Spleen (tissue), 11 donors: ENCODE data around the gene PPP2R1B. TPM values are rescaled to one million over a fixed set of nuclear protein-coding genes. Genes with fewer than 3 reads are reported as not detected.

Experiments used
- DNase-seq: peaks from one replicate; pipeline ENCODE4 v3.0.0-alpha.2; 2020
- H3K27ac ChIP-seq, 8 donors: fragments of 200-600 bp; sonication (generic) in 7 of 8; 1 replicate in 4 of 8; 2 replicates in 4 of 8; pipeline versions ENCODE4 v1.5.0 to v1.8.0; 2016 to 2021; ENCODE audit warnings: inconsistent platforms in 4 of 8, mild to moderate bottlenecking in 4 of 8, moderate library complexity in 1 of 8
- H3K27me3 ChIP-seq, 7 donors: fragments of 200-600 bp; sonication (generic) in 6 of 7; replicated peaks in 1 of 7; 1 replicate in 4 of 7; 2 replicates in 3 of 7; pipeline versions ENCODE4 v1.5.0 to v1.8.0; 2016 to 2021; ENCODE audit warnings: inconsistent platforms in 3 of 7, mild to moderate bottlenecking in 1 of 7
- H3K36me3 ChIP-seq, 6 donors: fragments of 200-600 bp; sonication (generic) in 5 of 6; 1 replicate in 4 of 6; 2 replicates in 2 of 6; pipeline versions ENCODE4 v1.5.0 to v1.8.0; 2016 to 2021; ENCODE audit warnings: inconsistent platforms in 2 of 6
- H3K4me1 ChIP-seq, 6 donors: fragments of 200-600 bp; sonication (generic) in 5 of 6; 1 replicate in 3 of 6; 2 replicates in 3 of 6; pipeline versions ENCODE4 v1.5.0 to v1.8.0; 2016 to 2021; ENCODE audit warnings: inconsistent platforms in 3 of 6
- H3K4me3 ChIP-seq, 8 donors: fragments of 200-600 bp; sonication (generic) in 7 of 8; 1 replicate in 4 of 8; 2 replicates in 4 of 8; pipeline versions ENCODE4 v1.5.0 to v1.8.0; 2016 to 2021; ENCODE audit warnings: inconsistent platforms in 4 of 8, mild to moderate bottlenecking in 4 of 8, moderate library complexity in 2 of 8
- H3K9me3 ChIP-seq, 8 donors: fragments of 200-600 bp; sonication (generic) in 7 of 8; 1 replicate in 4 of 8; 2 replicates in 4 of 8; pipeline versions ENCODE4 v1.5.0 to v1.8.0; 2016 to 2021; ENCODE audit warnings: inconsistent platforms in 4 of 8
- POLR2A ChIP-seq, 3 donors: fragments of 450-650 bp; IDR thresholded peaks; one replicate each; pipeline ENCODE4 v1.5.1; 2017; ENCODE audit warnings: antibody characterized with exemption in 3 of 3, mild to moderate bottlenecking in 1 of 3
- POLR2AphosphoS5 ChIP-seq, 3 donors: sonication (generic); formaldehyde crosslinking; IDR thresholded peaks; one replicate each; pipeline ENCODE4 v1.5.1; 2017; ENCODE audit warnings: antibody characterized with exemption in 3 of 3
- WGBS, 5 donors: extraction: QIAGEN DNeasy Blood & Tissue Kit in 3 of 5; methylation state at CpG; one replicate each; pipeline versions ENCODE4 v1.1.5 to v1.1.7; 2013 to 2018; 5-methylcytosine and 5-hydroxymethylcytosine counted together
- intact Hi-C: fragments of 100-400 bp; cut with DNase I; formaldehyde crosslinking; loops from one replicate; pipeline ENCODE4 v1.15.0; 2023; ENCODE audit warnings: low total_unique reads
- polyA plus RNA-seq, 3 donors: library from polyadenylated mRNA; stranded (reverse); fragments of 200-250 nt; gene quantifications; one replicate each; pipeline ENCODE4 v1.2.1, GENCODE V29; 2013
- total RNA-seq, 7 donors: library from RNA; depleted of rRNA in 3 of 7; stranded (reverse); fragments of >200 nt in 3 of 7; fragmentation: NEBNext Ultra II Directional in 4 of 7; extraction: Animal tissue kit (Norgen Biotek cat#: 25700) in 4 of 7; gene quantifications; one replicate each; pipeline versions ENCODE4 v1.1.0 to v1.2.1, GENCODE V29; 2016 to 2021
- TF ChIP-seq, protein P1 (sequence below), 11 experiments: fragments of 200-600 bp in 7 of 11; fragments of 450-650 bp in 4 of 11; sonication (generic) in 4 of 11; IDR thresholded peaks in 8 of 11; conservative IDR thresholded peaks in 3 of 11; 1 replicate in 7 of 11; 2 replicates in 4 of 11; pipeline versions ENCODE4 v1.4.0 to v1.8.0; 2016 to 2021; ENCODE audit warnings: antibody characterized with exemption in 11 of 11, inconsistent platforms in 4 of 11, mild to moderate bottlenecking in 1 of 11
- donor health status: healthy with polysubstance abuse.
- donor health status: DM: no; HTN: no; CAD: no; lungs with moderate emphysema.
- donor health status: DM: no; HTN: no; CAD: no.
- donor health status: Bipolar disorder and iron deficiency.
- donor health status: healthy.
- donor health status: DM: no; HTN: no; CAD: no.
- donor health status: DM: yes; HTN: yes; CAD: no.

Gene PPP2R1B
- total and polyA plus RNA-seq, 10 donors = 4.0 to 30.3 (median 22.9) TPM

DNA sequence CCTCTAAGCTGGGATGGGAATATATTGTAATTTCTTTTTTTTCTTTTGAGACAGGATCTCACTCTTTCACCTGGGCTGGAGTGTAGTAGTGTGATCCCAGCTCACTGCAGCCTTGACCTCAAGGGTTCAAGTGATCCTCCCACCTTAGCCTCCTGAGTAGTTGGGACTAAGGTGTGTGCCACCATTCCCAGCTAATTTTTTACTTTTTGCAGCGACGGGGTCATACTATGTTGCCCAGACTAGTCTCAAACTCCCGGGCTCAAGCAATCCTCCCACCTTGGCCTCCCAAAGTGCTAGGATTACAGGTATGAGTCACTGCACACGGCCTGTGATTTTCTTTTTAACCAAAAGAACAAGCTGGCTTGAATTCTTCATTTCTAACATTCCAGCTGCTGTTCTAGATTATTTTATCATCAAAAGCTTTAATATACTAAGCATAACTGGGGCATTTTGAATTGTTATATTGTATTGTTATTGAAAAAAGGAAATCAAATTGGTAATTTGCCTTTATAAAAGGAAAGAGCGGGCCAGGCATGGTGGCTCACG is 26.8 kb upstream of the PPP2R1B start:
- 93 to 98% (median 95%) methylated on average over 6 of the region's 6 CpGs for WGBS, 5 donors
- TF ChIP-seq POLR2A (IDR thresholded peaks at IDR 0.05) (no peak), POLR2AphosphoS5 (IDR thresholded peaks at IDR 0.05) (no peak)
- TF ChIP-seq, protein P1, sequence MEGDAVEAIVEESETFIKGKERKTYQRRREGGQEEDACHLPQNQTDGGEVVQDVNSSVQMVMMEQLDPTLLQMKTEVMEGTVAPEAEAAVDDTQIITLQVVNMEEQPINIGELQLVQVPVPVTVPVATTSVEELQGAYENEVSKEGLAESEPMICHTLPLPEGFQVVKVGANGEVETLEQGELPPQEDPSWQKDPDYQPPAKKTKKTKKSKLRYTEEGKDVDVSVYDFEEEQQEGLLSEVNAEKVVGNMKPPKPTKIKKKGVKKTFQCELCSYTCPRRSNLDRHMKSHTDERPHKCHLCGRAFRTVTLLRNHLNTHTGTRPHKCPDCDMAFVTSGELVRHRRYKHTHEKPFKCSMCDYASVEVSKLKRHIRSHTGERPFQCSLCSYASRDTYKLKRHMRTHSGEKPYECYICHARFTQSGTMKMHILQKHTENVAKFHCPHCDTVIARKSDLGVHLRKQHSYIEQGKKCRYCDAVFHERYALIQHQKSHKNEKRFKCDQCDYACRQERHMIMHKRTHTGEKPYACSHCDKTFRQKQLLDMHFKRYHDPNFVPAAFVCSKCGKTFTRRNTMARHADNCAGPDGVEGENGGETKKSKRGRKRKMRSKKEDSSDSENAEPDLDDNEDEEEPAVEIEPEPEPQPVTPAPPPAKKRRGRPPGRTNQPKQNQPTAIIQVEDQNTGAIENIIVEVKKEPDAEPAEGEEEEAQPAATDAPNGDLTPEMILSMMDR (IDR thresholded peaks at IDR 0.05 in 8 of 11, conservative IDR thresholded peaks at IDR 0.05 in 3 of 11) = no peak
- intact Hi-C loops = no loop called here

DNA sequence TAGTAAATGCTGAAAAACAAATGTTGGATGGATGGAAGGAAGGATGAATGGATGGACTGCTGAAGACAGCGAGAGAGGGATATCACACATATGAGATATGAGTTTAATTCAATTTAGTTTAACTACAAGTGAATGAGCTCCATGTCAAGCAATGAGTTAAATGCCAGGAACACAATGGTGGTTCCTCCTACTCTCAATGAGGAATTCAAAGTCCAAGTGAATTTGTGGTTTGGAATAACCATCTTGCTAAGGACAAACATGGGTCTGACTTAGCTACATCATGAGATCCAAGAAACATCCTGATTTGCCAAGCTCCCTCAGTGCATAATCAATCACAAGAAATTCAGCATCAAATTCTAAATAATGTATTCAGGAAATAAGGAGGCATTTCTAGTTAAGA is 26.1 kb upstream of the PPP2R1B start:
- intact Hi-C loops = no loop called here
- DNase-seq = no peak
- Histone ChIP-seq H3K36me3 (peaks cover 0 to 53% (median 0%) of the 10 kb centered on the region in 6 donors), H3K27me3 (no peaks in the 10 kb centered on the region), H3K9me3 (peaks cover 0 to 7% (median 5%) of the 10 kb centered on the region in 8 donors), H3K4me1 (peaks cover 0 to 7% (median 2%) of the 10 kb centered on the region in 6 donors), H3K27ac (no peak overlapping the region), H3K4me3 (no peak overlapping the region)
- no peak for TF ChIP-seq POLR2AphosphoS5 (IDR thresholded peaks at IDR 0.05)
- TF ChIP-seq, protein P1 (IDR thresholded peaks at IDR 0.05 in 8 of 11, conservative IDR thresholded peaks at IDR 0.05 in 3 of 11) = no peak
- TF ChIP-seq POLR2A (IDR thresholded peaks at IDR 0.05) = no peak
- WGBS, 5 donors = 93 to 98% (median 96%) methylated on average over 1 of the region's 1 CpG

More for the DNA sequence above, 26.8 kb upstream of the PPP2R1B start:
- Histone ChIP-seq H3K36me3 (peaks cover 0 to 60% (median 2%) of the 10 kb centered on the region in 6 donors), H3K4me3 (no peak overlapping the region), H3K27me3 (no peaks in the 10 kb centered on the region), H3K4me1 (peaks cover 0 to 7% (median 2%) of the 10 kb centered on the region in 6 donors), H3K27ac (no peak overlapping the region), H3K9me3 (peaks cover 0 to 14% (median 13%) of the 10 kb centered on the region in 8 donors)
- no peak for DNase-seq

DNA sequence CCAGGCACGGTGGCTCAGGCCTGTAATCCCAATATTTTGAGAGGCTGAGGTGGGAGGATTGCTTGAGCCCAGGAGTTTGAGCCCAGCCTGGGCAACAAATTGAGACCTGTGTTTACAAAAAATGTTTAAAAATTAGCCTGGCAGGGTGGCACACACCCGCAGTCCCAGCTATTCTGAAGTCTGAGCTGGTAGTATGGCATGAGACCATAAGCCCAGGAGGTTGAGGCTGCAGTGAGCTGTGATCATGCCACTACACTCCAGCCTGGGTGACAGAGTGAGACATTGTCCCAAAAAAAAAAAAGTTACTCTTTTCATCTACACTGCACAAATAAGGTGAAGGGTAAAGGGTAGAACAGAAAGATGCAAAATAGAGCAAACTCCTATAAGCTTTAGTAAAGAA is 22.3 kb upstream of the PPP2R1B start:
- H3K27ac ChIP-seq = no peak overlapping the region
- WGBS, 5 donors = 60 to 68% (median 64%) methylated on average over 2 of the region's 2 CpGs
- intact Hi-C loops = no loop called here
- no peak for DNase-seq
- H3K9me3 ChIP-seq = no peaks in the 10 kb centered on the region
- TF ChIP-seq, protein P1 (IDR thresholded peaks at IDR 0.05 in 8 of 11, conservative IDR thresholded peaks at IDR 0.05 in 3 of 11) = no peak
- no peak for TF ChIP-seq POLR2AphosphoS5 (IDR thresholded peaks at IDR 0.05)
- no peak for TF ChIP-seq POLR2A (IDR thresholded peaks at IDR 0.05)
- peaks cover 0 to 4% (median 0%) of the 10 kb centered on the region in 6 donors for H3K4me1 ChIP-seq
- peaks cover 0 to 63% (median 19%) of the 10 kb centered on the region in 6 donors for H3K36me3 ChIP-seq
- H3K27me3 ChIP-seq = no peaks in the 10 kb centered on the region
- no peak overlapping the region for H3K4me3 ChIP-seq

DNA sequence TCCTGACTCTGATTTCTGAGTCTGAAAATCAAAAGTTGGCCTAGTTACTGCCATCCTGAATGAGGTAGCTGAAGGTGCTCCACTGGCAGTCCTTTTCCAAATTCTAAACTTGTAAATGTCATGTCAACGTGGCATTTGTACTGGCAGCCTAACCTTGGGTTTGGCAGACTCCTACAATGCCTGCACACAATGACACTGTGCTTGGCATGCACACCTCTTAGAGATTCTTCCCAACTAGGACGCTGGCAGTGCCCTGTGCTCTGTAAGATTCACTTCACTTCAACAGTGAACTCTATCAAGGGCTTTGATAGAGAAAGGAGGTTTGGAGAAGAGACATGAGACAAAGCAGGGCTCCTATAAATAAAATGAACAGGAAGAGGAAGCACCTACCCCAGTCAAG is 21.9 kb upstream of the PPP2R1B start:
- no peak for TF ChIP-seq POLR2A (IDR thresholded peaks at IDR 0.05)
- no peak for TF ChIP-seq POLR2AphosphoS5 (IDR thresholded peaks at IDR 0.05)
- TF ChIP-seq, protein P1 (IDR thresholded peaks at IDR 0.05 in 8 of 11, conservative IDR thresholded peaks at IDR 0.05 in 3 of 11) = no peak
- Histone ChIP-seq H3K36me3 (peaks cover 0 to 67% (median 21%) of the 10 kb centered on the region in 6 donors), H3K27ac (no peak overlapping the region), H3K27me3 (no peaks in the 10 kb centered on the region), H3K9me3 (no peaks in the 10 kb centered on the region), H3K4me3 (no peak overlapping the region), H3K4me1 (peaks cover 0 to 4% (median 0%) of the 10 kb centered on the region in 6 donors)
- 74 to 93% (median 83%) methylated on average over 2 of the region's 2 CpGs for WGBS, 5 donors
- DNase-seq = no peak
- intact Hi-C loops = no loop called here
